PC-3 (cell line): ENCODE data around the gene SLC10A7. TPM values are rescaled to one million over a fixed set of nuclear protein-coding genes. Genes with fewer than 3 reads are reported as not detected.

ENCODE experiments used
- ATAC-seq: fragments of 200-7000 bp; cut with Tn5 transposase; 2 replicates; pipeline ENCODE4 v1.9.1; 2020; ENCODE audit warnings: mild to moderate bottlenecking, moderate library complexity
- BruUV-seq: library from RNA; stranded (reverse); fragments of 400-500 nt; replicated peaks from 2 replicates; lab custom pipeline; 2021; lab: Mats Ljungman, UMichigan
- CTCF ChIA-PET: fragments of 300-600 bp; sonication (Branson Sonifier 250); formaldehyde crosslinking; loops from one replicate; lab custom pipeline; 2022; ENCODE audit warnings: antibody characterized with exemption; lab: Charles Lee
- POLR2A ChIA-PET: fragments of 300-600 bp; sonication (Branson Sonifier 250); formaldehyde crosslinking; loops from one replicate; lab custom pipeline; 2022; ENCODE audit warnings: antibody characterized with exemption; ENCODE audit not compliant: unreplicated experiment; lab: Charles Lee
- DNase-seq: peaks from one replicate; pipeline ENCODE4 v3.0.0-alpha.2; 2015
- H2AFZ ChIP-seq: fragments of 300-600 bp; sonication (generic); 2 replicates; pipeline ENCODE4 v1.6.0; 2016; ENCODE audit warnings: antibody characterized with exemption, low read length
- H3F3A ChIP-seq: fragments of 300-600 bp; sonication (generic); one replicate; pipeline ENCODE4 v1.6.0; 2017; ENCODE audit warnings: antibody characterized with exemption, low read length, control low read depth, mild to moderate bottlenecking; ENCODE audit not compliant: unreplicated experiment
- H3K27ac ChIP-seq: fragments of 300-600 bp; sonication (generic); 2 replicates; pipeline ENCODE4 v1.5.1; 2016; ENCODE audit warnings: mild to moderate bottlenecking, low read length
- H3K27me3 ChIP-seq: fragments of 300-600 bp; sonication (generic); 2 replicates; pipeline ENCODE4 v1.6.1; 2016; ENCODE audit warnings: low read length, mixed read lengths
- H3K36me3 ChIP-seq: fragments of 300-600 bp; sonication (generic); 2 replicates; pipeline ENCODE4 v1.6.1; 2016; ENCODE audit warnings: low read depth, mixed run types, low read length, mixed read lengths
- H3K4me1 ChIP-seq: fragments of 300-600 bp; sonication (generic); 2 replicates; pipeline ENCODE4 v1.5.1; 2016; ENCODE audit warnings: low read length; ENCODE audit not compliant: insufficient read depth
- H3K4me2 ChIP-seq: fragments of 300-600 bp; sonication (generic); 2 replicates; pipeline ENCODE4 v1.6.0; 2016; ENCODE audit warnings: low read length
- H3K4me3 ChIP-seq: fragments of 300-600 bp; sonication (generic); 2 replicates; pipeline ENCODE4 v1.5.1; 2016; ENCODE audit warnings: mild to moderate bottlenecking, low read length, mixed read lengths
- H3K79me2 ChIP-seq: fragments of 300-600 bp; sonication (generic); 2 replicates; pipeline ENCODE4 v1.6.1; 2017; ENCODE audit warnings: low read length, mixed read lengths
- H3K9ac ChIP-seq: fragments of 300-600 bp; sonication (generic); 2 replicates; pipeline ENCODE4 v1.6.0; 2016; ENCODE audit warnings: mild to moderate bottlenecking, low read length
- H3K9me2 ChIP-seq: fragments of 300-600 bp; sonication (generic); replicated peaks from 2 replicates; pipeline ENCODE4 v1.6.1; 2016; ENCODE audit warnings: mixed run types, low read length, mixed read lengths
- H3K9me3 ChIP-seq: fragments of 300-600 bp; sonication (generic); 2 replicates; pipeline ENCODE4 v1.6.1; 2016; ENCODE audit warnings: low read length, mixed read lengths
- H4K20me1 ChIP-seq: fragments of 300-600 bp; sonication (generic); 2 replicates; pipeline ENCODE4 v1.6.1; 2016; ENCODE audit warnings: low read length, mixed read lengths
- EZH2 ChIP-seq: fragments of 300-600 bp; sonication (generic); IDR thresholded peaks from one replicate; pipeline ENCODE4 v1.6.1; 2017; ENCODE audit warnings: antibody characterized with exemption, mild to moderate bottlenecking, low read length; ENCODE audit not compliant: unreplicated experiment
- EZH2phosphoT487 ChIP-seq: fragments of 300-600 bp; sonication (generic); IDR thresholded peaks from 2 replicates; pipeline ENCODE4 v1.6.1; 2018; ENCODE audit warnings: mild to moderate bottlenecking, antibody characterized with exemption, low read length, borderline replicate concordance
- intact Hi-C: fragments of 100-400 bp; cut with micrococcal nuclease; formaldehyde crosslinking; loops from 2 replicates; pipeline ENCODE4 v1.9.0; 2023
- total RNA-seq: library from RNA; depleted of rRNA; stranded (reverse); fragments of >200 nt; gene quantifications from 2 replicates; pipeline ENCODE4 v1.2.3, GENCODE V29; 2014
- TF ChIP-seq, protein P1 (sequence below): fragments of 300-600 bp; sonication (generic); conservative IDR thresholded peaks from 2 replicates; pipeline ENCODE4 v1.5.1; 2017; ENCODE audit warnings: antibody characterized with exemption, low read depth, mild to moderate bottlenecking, low read length

SLC10A7 gene
- total RNA-seq, 1 experiment from 2014 or later = 9.1 TPM

DNA sequence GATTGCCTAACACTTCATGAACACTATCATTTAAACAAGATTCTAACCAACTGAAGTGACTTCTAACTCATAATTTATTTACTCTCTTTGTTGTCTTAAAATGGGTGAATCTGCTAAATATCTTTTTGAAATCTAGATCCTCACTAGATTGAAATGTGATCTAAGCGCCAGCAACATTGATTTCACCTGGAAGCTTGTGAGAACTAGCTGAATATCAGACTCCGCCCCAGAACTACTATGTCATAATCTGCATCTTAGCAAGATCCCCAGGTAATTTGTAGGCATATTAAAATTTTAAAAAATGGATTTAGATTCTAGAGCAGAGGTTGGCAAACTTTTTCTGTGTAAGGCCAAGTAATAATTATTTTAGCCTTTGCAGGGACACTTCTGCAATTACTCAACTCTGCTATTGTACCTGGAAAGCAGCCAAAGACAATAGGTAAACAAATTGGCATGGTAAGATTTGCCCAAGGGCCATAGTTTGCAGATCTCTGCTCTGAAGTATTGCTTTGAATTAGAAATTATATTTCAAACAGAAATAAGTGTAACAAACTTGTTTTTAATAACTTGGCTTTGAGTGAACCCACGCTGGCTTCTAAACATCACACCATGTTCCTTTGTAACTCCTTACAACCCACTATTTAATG lies 185.9 kb downstream of the SLC10A7 start:
- H3F3A ChIP-seq = peaks cover 14% of the 10 kb centered on the region
- H3K27ac ChIP-seq = peak overlapping the region; percentile 73
- no peaks in the 10 kb centered on the region for H3K79me2 ChIP-seq
- DNase-seq (peak; percentile 69), ATAC-seq (no peak)
- H3K27me3 ChIP-seq = no peaks in the 10 kb centered on the region
- no peak overlapping the region for H2AFZ ChIP-seq
- H4K20me1 ChIP-seq = peaks cover 13% of the 10 kb centered on the region; the same call in 1 of the 2 replicates
- H3K36me3 ChIP-seq = no peaks in the 10 kb centered on the region
- no TSS peak for BruUV-seq
- POLR2A ChIA-PET = no interaction called here
- peak overlapping the region; percentile 19; the same call in 1 of the 2 replicates for H3K4me3 ChIP-seq
- H3K9me3 ChIP-seq = no peaks in the 10 kb centered on the region
- H3K9me2 ChIP-seq = no peaks in the 10 kb centered on the region
- CTCF ChIA-PET = no interaction called here
- H3K9ac ChIP-seq = no peak overlapping the region
- intact Hi-C loops = loop anchor here (1.0 to 5.0 kb wide), 2 partner anchors 94 to 399 kb away; partner anchors contain the start of gene ZNF827
- TF ChIP-seq EZH2 (no peak), EZH2phosphoT487 (no peak)
- TF ChIP-seq, protein P1, sequence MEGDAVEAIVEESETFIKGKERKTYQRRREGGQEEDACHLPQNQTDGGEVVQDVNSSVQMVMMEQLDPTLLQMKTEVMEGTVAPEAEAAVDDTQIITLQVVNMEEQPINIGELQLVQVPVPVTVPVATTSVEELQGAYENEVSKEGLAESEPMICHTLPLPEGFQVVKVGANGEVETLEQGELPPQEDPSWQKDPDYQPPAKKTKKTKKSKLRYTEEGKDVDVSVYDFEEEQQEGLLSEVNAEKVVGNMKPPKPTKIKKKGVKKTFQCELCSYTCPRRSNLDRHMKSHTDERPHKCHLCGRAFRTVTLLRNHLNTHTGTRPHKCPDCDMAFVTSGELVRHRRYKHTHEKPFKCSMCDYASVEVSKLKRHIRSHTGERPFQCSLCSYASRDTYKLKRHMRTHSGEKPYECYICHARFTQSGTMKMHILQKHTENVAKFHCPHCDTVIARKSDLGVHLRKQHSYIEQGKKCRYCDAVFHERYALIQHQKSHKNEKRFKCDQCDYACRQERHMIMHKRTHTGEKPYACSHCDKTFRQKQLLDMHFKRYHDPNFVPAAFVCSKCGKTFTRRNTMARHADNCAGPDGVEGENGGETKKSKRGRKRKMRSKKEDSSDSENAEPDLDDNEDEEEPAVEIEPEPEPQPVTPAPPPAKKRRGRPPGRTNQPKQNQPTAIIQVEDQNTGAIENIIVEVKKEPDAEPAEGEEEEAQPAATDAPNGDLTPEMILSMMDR = no peak
- H3K4me1 ChIP-seq = peaks cover 46% of the 10 kb centered on the region
- H3K4me2 ChIP-seq = peak overlapping the region; percentile 54

DNA sequence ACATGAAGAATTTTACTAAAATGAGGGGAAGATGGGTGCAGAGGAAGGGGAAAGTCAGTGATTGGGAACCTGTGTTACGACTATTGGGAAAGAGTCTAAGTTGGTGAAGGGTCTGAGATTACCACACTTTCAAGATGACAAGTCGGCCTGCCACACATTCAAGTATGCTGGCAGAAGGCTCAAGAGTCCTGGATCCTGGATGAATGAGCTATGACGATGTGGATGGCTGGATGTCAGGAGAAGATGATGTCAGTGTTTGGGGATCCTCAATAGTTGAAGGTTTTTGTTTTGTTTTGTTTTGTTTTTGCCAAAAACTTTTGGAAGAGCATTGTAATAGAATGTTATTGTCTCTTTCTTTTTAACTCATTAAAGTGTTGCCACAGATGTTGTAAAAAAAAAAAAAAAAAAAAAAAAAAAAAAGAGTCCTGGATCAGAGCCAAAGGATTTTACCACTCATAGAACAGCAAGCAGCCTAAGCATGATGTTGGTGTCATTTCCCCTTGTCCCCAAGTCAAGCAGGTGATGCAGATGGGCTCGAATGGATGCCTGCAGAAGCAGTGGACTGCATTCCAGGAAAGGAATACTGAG lies 186.8 kb downstream of the SLC10A7 start:
- peaks cover 13% of the 10 kb centered on the region; the same call in 1 of the 2 replicates for H4K20me1 ChIP-seq
- ChIA-PET CTCF (no interaction called here), POLR2A (no interaction called here)
- peaks cover 55% of the 10 kb centered on the region for H3K4me1 ChIP-seq
- H3K9me2 ChIP-seq = no peaks in the 10 kb centered on the region
- H3K36me3 ChIP-seq = no peaks in the 10 kb centered on the region
- H3K27ac ChIP-seq = no peak overlapping the region
- H3K4me3 ChIP-seq = no peak overlapping the region
- no peak overlapping the region for H2AFZ ChIP-seq
- intact Hi-C loops = loop anchor here (5.0 kb wide), 2 partner anchors 158 to 398 kb away; partner anchors contain the start of genes LSM6 and ZNF827
- ATAC-seq (no peak), DNase-seq (no peak)
- no peaks in the 10 kb centered on the region for H3K9me3 ChIP-seq
- no peaks in the 10 kb centered on the region for H3K79me2 ChIP-seq
- TF ChIP-seq EZH2phosphoT487 = no peak
- TF ChIP-seq EZH2 = no peak
- TF ChIP-seq, protein P1 = no peak
- H3K27me3 ChIP-seq = no peaks in the 10 kb centered on the region
- H3K9ac ChIP-seq = no peak overlapping the region
- H3F3A ChIP-seq = peaks cover 14% of the 10 kb centered on the region
- H3K4me2 ChIP-seq = no peak overlapping the region
- no TSS peak for BruUV-seq

DNA sequence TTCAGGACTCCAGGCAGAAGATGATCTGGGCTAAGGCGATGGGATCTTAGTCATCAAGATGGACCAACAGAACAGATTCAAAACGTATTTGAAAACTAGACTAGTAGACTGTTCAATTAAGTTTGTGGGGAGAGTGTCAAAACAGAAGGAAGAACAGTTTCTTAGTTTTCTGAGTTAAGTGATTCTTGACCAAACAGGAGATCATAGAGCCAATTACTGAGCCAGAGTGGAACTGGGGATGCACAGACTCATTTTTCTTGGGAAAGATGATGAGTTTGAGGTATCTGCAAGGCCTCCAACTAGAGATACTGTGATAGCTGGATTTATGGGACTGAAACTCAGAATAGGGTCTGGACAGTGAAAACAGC lies 187.9 kb downstream of the SLC10A7 start:
- DNase-seq (no peak), ATAC-seq (no peak)
- POLR2A ChIA-PET = no interaction called here
- peaks cover 65% of the 10 kb centered on the region for H3K4me1 ChIP-seq
- peaks cover 14% of the 10 kb centered on the region for H3F3A ChIP-seq
- H3K79me2 ChIP-seq = no peaks in the 10 kb centered on the region
- H3K4me3 ChIP-seq = no peak overlapping the region
- 0 out of 2 replicates have a peak overlapping the region, but pooled peaks have one; percentile 8 for H3K27ac ChIP-seq
- no TSS peak for BruUV-seq
- CTCF ChIA-PET = no interaction called here
- no peaks in the 10 kb centered on the region for H3K9me2 ChIP-seq
- TF ChIP-seq EZH2phosphoT487 = no peak
- TF ChIP-seq EZH2 = no peak
- TF ChIP-seq, protein P1 = no peak
- H3K27me3 ChIP-seq = no peaks in the 10 kb centered on the region
- H3K36me3 ChIP-seq = no peaks in the 10 kb centered on the region
- intact Hi-C loops = loop anchor here (5.0 kb wide), 1 partner anchor 157 kb away; the partner anchor contains the start of gene LSM6
- no peak overlapping the region for H2AFZ ChIP-seq
- H4K20me1 ChIP-seq = peaks cover 13% of the 10 kb centered on the region; the same call in 1 of the 2 replicates
- H3K4me2 ChIP-seq = peak overlapping the region; percentile 64
- no peaks in the 10 kb centered on the region for H3K9me3 ChIP-seq
- no peak overlapping the region for H3K9ac ChIP-seq
